K562 (cell line): Measurements from ENCODE around the gene TRPC4AP. TPM values are rescaled to one million over a fixed set of nuclear protein-coding genes. Genes with fewer than 3 reads are reported as not detected.

ENCODE experiments used
- ATAC-seq: fragments of 200-7000 bp; cut with Tn5 transposase; 3 replicates; pipeline ENCODE4 v1.9.1; 2020; ENCODE audit warnings: moderate library complexity
- BruUV-seq: library from RNA; stranded (reverse); fragments of 400-500 nt; replicated peaks from 2 replicates; lab custom pipeline; 2021; lab: Mats Ljungman, UMichigan
- CTCF ChIA-PET: fragments of 300-600 bp; formaldehyde crosslinking; extraction: SDS; loops from one replicate; lab custom pipeline; 2021; ENCODE audit warnings: low intra/inter-chr PET ratio; lab: Yijun Ruan, JAX
- POLR2A ChIA-PET: fragments of 300-600, 350-650 bp; sonication (Branson Sonifier 250); formaldehyde crosslinking; extraction: SDS; loops from one replicate; lab custom pipeline; 2021; ENCODE audit warnings: antibody characterized with exemption, inconsistent platforms; lab: Yijun Ruan, JAX
- DNase-seq, 4 experiments: peaks; one replicate each; pipeline versions ENCODE4 v3.0.0 to v3.0.0-alpha.2; 2011 to 2018; ENCODE audit warnings: low spot score in 3 of 4, mixed read lengths in 3 of 4; ENCODE audit errors: extremely low read depth in 1 of 4
- FAIRE-seq: peaks from 2 replicates; lab custom pipeline; 2011; peaks lifted over from hg19 to GRCh38; lab: Jason Lieb, UNC
- H2AFZ ChIP-seq: 2 replicates; pipeline ENCODE4 v1.6.0; 2011; ENCODE audit warnings: low read depth, low read length, control low read depth, inconsistent platforms
- H3K27ac ChIP-seq: fragments of 200-600 bp; 3 replicates; pipeline ENCODE4 v1.8.0; 2011; ENCODE audit warnings: low read depth, mild to moderate bottlenecking, control low read depth, inconsistent platforms, low read length, moderate library complexity, mixed read lengths; ENCODE audit errors: extremely low read depth
- H3K27me3 ChIP-seq, 2 experiments: fragments of 300-600 bp in 1 of 2; 2 replicates in 1 of 2; 3 replicates in 1 of 2; pipeline versions ENCODE4 v1.6.0 to v1.8.0; 2011; ENCODE audit warnings: inconsistent platforms in 2 of 2, low read length in 2 of 2, mild to moderate bottlenecking in 1 of 2, mixed read lengths in 1 of 2, moderate library complexity in 1 of 2; ENCODE audit not compliant: control insufficient read depth in 2 of 2, insufficient read depth in 2 of 2
- H3K36me3 ChIP-seq: fragments of 300-600 bp; 3 replicates; pipeline ENCODE4 v1.8.0; 2011; ENCODE audit warnings: mild to moderate bottlenecking, low read length, inconsistent platforms; ENCODE audit not compliant: control insufficient read depth, insufficient read depth
- H3K4me1 ChIP-seq, 2 experiments: fragments of 200-600 bp in 1 of 2; replicated peaks in 1 of 2; 2 replicates in 1 of 2; 3 replicates in 1 of 2; pipeline versions ENCODE4 v1.5.1 to v1.8.0; 2011; ENCODE audit warnings: inconsistent platforms in 2 of 2, low read length in 2 of 2, mild to moderate bottlenecking in 1 of 2, mixed read lengths in 1 of 2, moderate library complexity in 1 of 2; ENCODE audit not compliant: control insufficient read depth in 2 of 2, insufficient read depth in 2 of 2
- H3K4me2 ChIP-seq: 2 replicates; pipeline ENCODE4 v1.6.1; 2011; ENCODE audit warnings: low read length, control low read depth, inconsistent platforms, mixed read lengths; ENCODE audit not compliant: insufficient read depth
- H3K4me3 ChIP-seq: fragments of 200-600 bp; sonication (generic), shearing (Covaris generic); 2 replicates; pipeline ENCODE4 v1.5.1; 2016; ENCODE audit warnings: control low read depth, inconsistent platforms
- H3K79me2 ChIP-seq: fragments of 200-600 bp; 3 replicates; pipeline ENCODE4 v1.8.0; 2011; ENCODE audit warnings: low read length, inconsistent platforms; ENCODE audit not compliant: control insufficient read depth, insufficient read depth
- H3K9ac ChIP-seq, 2 experiments: 2 replicates each; pipeline versions ENCODE4 v1.6.0 to v1.6.1; 2011; ENCODE audit warnings: low read depth in 2 of 2, low read length in 2 of 2, control low read depth in 1 of 2, inconsistent platforms in 1 of 2, mild to moderate bottlenecking in 1 of 2, mixed read lengths in 1 of 2; ENCODE audit not compliant: insufficient read depth in 1 of 2
- H3K9me1 ChIP-seq: one replicate; pipeline ENCODE4 v1.6.0; 2011; ENCODE audit warnings: inconsistent platforms, mild to moderate bottlenecking, low read length, moderate library complexity; ENCODE audit not compliant: control insufficient read depth, insufficient read depth
- H3K9me3 ChIP-seq: replicated peaks from 2 replicates; pipeline ENCODE4 v1.5.1; 2011; ENCODE audit warnings: low read depth, low read length, inconsistent platforms; ENCODE audit not compliant: control insufficient read depth, insufficient read depth
- H4K20me1 ChIP-seq: replicated peaks from 2 replicates; pipeline ENCODE4 v1.6.1; 2011; ENCODE audit warnings: low read length, inconsistent platforms, mixed read lengths; ENCODE audit not compliant: control insufficient read depth, insufficient read depth
- COPS2 ChIP-seq: fragments of 450-650 bp; conservative IDR thresholded peaks from 2 replicates; pipeline ENCODE4 v1.6.1; 2016; ENCODE audit warnings: mild to moderate bottlenecking, moderate library complexity
- HSF4 ChIP-seq: fragments of 250-450 bp; sonication (Bioruptor Pico); IDR thresholded peaks from 2 replicates; pipeline ENCODE4 v2.1.2; 2022; ENCODE audit warnings: mild to moderate bottlenecking, moderate library complexity, borderline replicate concordance
- KAT7 ChIP-seq: sonication (generic); formaldehyde crosslinking; IDR thresholded peaks from 2 replicates; pipeline ENCODE4 v1.8.0; 2022; ENCODE audit warnings: missing genetic modification reagents, mild to moderate bottlenecking, borderline replicate concordance
- MCM2 ChIP-seq: fragments of 450-650 bp; IDR thresholded peaks from 2 replicates; pipeline ENCODE4 v1.6.1; 2017; ENCODE audit warnings: low read depth, mild to moderate bottlenecking
- SNIP1 ChIP-seq: fragments of 450-650 bp; IDR thresholded peaks from 2 replicates; pipeline ENCODE4 v1.7.1; 2017; ENCODE audit warnings: low read depth, mild to moderate bottlenecking
- ZNF121 ChIP-seq: sonication (generic); formaldehyde crosslinking; conservative IDR thresholded peaks from 2 replicates; pipeline ENCODE4 v1.8.0; 2022; ENCODE audit warnings: missing genetic modification reagents
- ZNF431 ChIP-seq: sonication (generic); formaldehyde crosslinking; IDR thresholded peaks from 2 replicates; pipeline ENCODE4 v1.8.0; 2022; ENCODE audit warnings: mild to moderate bottlenecking, missing genetic modification reagents
- WGBS: fragments of 100-300 bp; shearing (Covaris generic); methylation state at CpG from one replicate; pipeline ENCODE4 v1.1.6; 2016; ENCODE audit warnings: low coverage, mixed read lengths; ENCODE audit not compliant: insufficient coverage; ENCODE audit errors: missing lambda C conversion rate; 5-methylcytosine and 5-hydroxymethylcytosine counted together
- in situ Hi-C: fragments of 300-500 bp; cut with MboI; formaldehyde crosslinking; loops from 4 replicates; pipeline ENCODE4 v1.15.0; 2018; ENCODE audit warnings: inconsistent platforms, mixed read lengths
- intact Hi-C: fragments of 100-400 bp; cut with micrococcal nuclease; formaldehyde crosslinking; loops from 2 replicates; pipeline ENCODE4 v1.14.2; 2022
- polyA plus RNA-seq, 8 experiments: library from polyadenylated mRNA; depleted of rRNA in 4 of 8; stranded (reverse) in 5 of 8; unstranded in 3 of 8; fragments of >200 nt; fragmentation: Nextera tagmentation in 2 of 8; fragmentation: Illumina TruSeq in 1 of 8; extraction: Ambion mirVana in 2 of 8; extraction: Trizol in 1 of 8; gene quantifications; 2 replicates each; pipeline versions ENCODE4 v1.2.1 to v1.2.3, GENCODE V29; 2011 to 2014; ENCODE audit warnings: inconsistent platforms in 1 of 8, missing spikeins in 1 of 8
- total RNA-seq, 7 experiments: library from RNA; depleted of rRNA in 6 of 7; stranded (reverse); fragments of >200 nt in 6 of 7; fragmentation: Illumina TruSeq in 2 of 7; extraction: Trizol in 2 of 7; gene quantifications; 2 replicates each; pipeline versions ENCODE4 v1.2.1 to v1.2.3, GENCODE V29; 2011 to 2021; ENCODE audit warnings: low replicate concordance in 1 of 7
- TF ChIP-seq, protein P1 (sequence below): IDR thresholded peaks from 2 replicates; pipeline ENCODE4 v1.6.1; 2016; ENCODE audit warnings: missing genetic modification characterization, missing compliant biosample characterization

The TRPC4AP gene
- total and polyA plus RNA-seq, 9 of the 15 experiments (the other 6 are each of a cell fraction or from before 2014, with no cell fraction given): 2.3 to 70.3 (median 33.3) TPM

GRCh38 chr20:35059612-35060011, 33.0 kb downstream of the TRPC4AP start:
- H3K4me3 ChIP-seq: no peak overlapping the region
- H3K9ac ChIP-seq: no peak overlapping the region
- no peak overlapping the region for H3K4me2 ChIP-seq
- 0 out of 2 replicates have a peak, but pooled peaks cover 4% of the 10 kb centered on the region for H4K20me1 ChIP-seq
- H3K4me1 ChIP-seq: no peaks in the 10 kb centered on the region
- peaks cover 38% of the 10 kb centered on the region for H3K36me3 ChIP-seq
- peaks cover 58% of the 10 kb centered on the region for H3K79me2 ChIP-seq
- TF ChIP-seq COPS2 (no peak), SNIP1 (no peak), MCM2 (no peak)
- TF ChIP-seq, protein P1, sequence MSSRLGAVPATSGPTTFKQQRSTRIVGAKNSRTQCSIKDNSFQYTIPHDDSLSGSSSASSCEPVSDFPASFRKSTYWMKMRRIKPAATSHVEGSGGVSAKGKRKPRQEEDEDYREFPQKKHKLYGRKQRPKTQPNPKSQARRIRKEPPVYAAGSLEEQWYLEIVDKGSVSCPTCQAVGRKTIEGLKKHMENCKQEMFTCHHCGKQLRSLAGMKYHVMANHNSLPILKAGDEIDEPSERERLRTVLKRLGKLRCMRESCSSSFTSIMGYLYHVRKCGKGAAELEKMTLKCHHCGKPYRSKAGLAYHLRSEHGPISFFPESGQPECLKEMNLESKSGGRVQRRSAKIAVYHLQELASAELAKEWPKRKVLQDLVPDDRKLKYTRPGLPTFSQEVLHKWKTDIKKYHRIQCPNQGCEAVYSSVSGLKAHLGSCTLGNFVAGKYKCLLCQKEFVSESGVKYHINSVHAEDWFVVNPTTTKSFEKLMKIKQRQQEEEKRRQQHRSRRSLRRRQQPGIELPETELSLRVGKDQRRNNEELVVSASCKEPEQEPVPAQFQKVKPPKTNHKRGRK: peak; percentile 38; the same call in 1 of the 2 replicates
- no peaks in the 10 kb centered on the region for H3K9me3 ChIP-seq
- H3K27ac ChIP-seq: no peak overlapping the region
- POLR2A ChIA-PET: no interaction called here
- 89% methylated on average over 14 of the region's 14 CpGs for WGBS
- no peak overlapping the region for H2AFZ ChIP-seq
- no TSS peak for BruUV-seq
- no peaks in the 10 kb centered on the region for H3K27me3 ChIP-seq
- intact Hi-C loops (no loop called here), in situ Hi-C loops (no loop called here)
- no peaks in the 10 kb centered on the region for H3K9me1 ChIP-seq
- no peak for DNase-seq
- CTCF ChIA-PET: no interaction called here
- ATAC-seq: no peak
- no peak for FAIRE-seq

- H3K9me1 ChIP-seq: no peaks in the 10 kb centered on the region
- peaks cover 43% of the 10 kb centered on the region for H3K36me3 ChIP-seq
- DNase-seq (no peak), ATAC-seq (no peak), FAIRE-seq (no peak)
- no peak overlapping the region for H2AFZ ChIP-seq
- peaks cover 53% of the 10 kb centered on the region for H3K79me2 ChIP-seq
- ChIA-PET CTCF (no interaction called here), POLR2A (no interaction called here)
- no peak overlapping the region for H3K4me2 ChIP-seq
- H3K4me1 ChIP-seq: no peaks in the 10 kb centered on the region
- WGBS: 83% methylated on average over 2 of the region's 2 CpGs
- H3K9ac ChIP-seq: no peak overlapping the region
- H4K20me1 ChIP-seq: 0 out of 2 replicates have a peak, but pooled peaks cover 4% of the 10 kb centered on the region
- H3K27ac ChIP-seq: no peak overlapping the region
- no peaks in the 10 kb centered on the region for H3K27me3 ChIP-seq
- in situ Hi-C loops: no loop called here
- no peak overlapping the region for H3K4me3 ChIP-seq
- intact Hi-C loops: no loop called here
- TF ChIP-seq HSF4 (no peak), ZNF121 (CRISPR knock-in tag) (peak; percentile 49; the same call in 1 of the 2 replicates), KAT7 (CRISPR knock-in tag) (no peak), ZNF431 (CRISPR knock-in tag) (no peak)
- no peaks in the 10 kb centered on the region for H3K9me3 ChIP-seq
- BruUV-seq: no TSS peak
These were observed 33.5 kb downstream of the TRPC4AP start for GRCh38 chr20:35059110-35059509.
